ENCODE measurements around the gene PMM2. TPM values are rescaled to one million over a fixed set of nuclear protein-coding genes. Genes with fewer than 3 reads are reported as not detected.

PMM2 gene
- total RNA-seq, 3 donors from 2014 or later: 46.4 to 77.9 (median 74.9) TPM

- Histone ChIP-seq H3K4me3 (no peak overlapping the region), H3K9me3 (no peaks in the 10 kb centered on the region), H3K36me3 (ENCODE audit: low read depth) (peaks cover 10% of the 10 kb centered on the region), H3K4me1 (ENCODE audit: low read depth) (no peaks in the 10 kb centered on the region)
- ATAC-seq (no peak), DNase-seq (no peak)
- no peak for TF ChIP-seq CTCF (IDR thresholded peaks at IDR 0.05)
- intact Hi-C loops (cut with DNase I, micrococcal nuclease): no loop called here
Observed at GRCh38 chr16:8853150-8853549, 55.5 kb downstream of the PMM2 start.

GRCh38 chr16:8853611-8854010 lies 56.0 kb downstream of the PMM2 start:
- no peak for TF ChIP-seq CTCF (IDR thresholded peaks at IDR 0.05)
- peaks cover 6% of the 10 kb centered on the region for H3K36me3 ChIP-seq (ENCODE audit: low read depth)
- no peak for DNase-seq

GRCh38 chr16:8854298-8854948 lies 56.8 kb downstream of the PMM2 start:
- ATAC-seq (no peak), DNase-seq (peak in 1 of 3 donors; percentile 22)
- H3K36me3 ChIP-seq (ENCODE audit: low read depth): peaks cover 4% of the 10 kb centered on the region
- H3K9me3 ChIP-seq: no peaks in the 10 kb centered on the region
- H3K4me1 ChIP-seq (ENCODE audit: low read depth): no peaks in the 10 kb centered on the region
- no peak for TF ChIP-seq CTCF (IDR thresholded peaks at IDR 0.05)
- no peak overlapping the region for H3K4me3 ChIP-seq
- intact Hi-C loops (cut with DNase I, micrococcal nuclease): no loop called here

More at GRCh38 chr16:8853611-8854010, 56.0 kb downstream of the PMM2 start:
- intact Hi-C loops (cut with DNase I, micrococcal nuclease): no loop called here
- Histone ChIP-seq H3K4me1 (ENCODE audit: low read depth) (no peaks in the 10 kb centered on the region), H3K4me3 (no peak overlapping the region), H3K9me3 (no peaks in the 10 kb centered on the region)
- no peak for ATAC-seq

DNA sequence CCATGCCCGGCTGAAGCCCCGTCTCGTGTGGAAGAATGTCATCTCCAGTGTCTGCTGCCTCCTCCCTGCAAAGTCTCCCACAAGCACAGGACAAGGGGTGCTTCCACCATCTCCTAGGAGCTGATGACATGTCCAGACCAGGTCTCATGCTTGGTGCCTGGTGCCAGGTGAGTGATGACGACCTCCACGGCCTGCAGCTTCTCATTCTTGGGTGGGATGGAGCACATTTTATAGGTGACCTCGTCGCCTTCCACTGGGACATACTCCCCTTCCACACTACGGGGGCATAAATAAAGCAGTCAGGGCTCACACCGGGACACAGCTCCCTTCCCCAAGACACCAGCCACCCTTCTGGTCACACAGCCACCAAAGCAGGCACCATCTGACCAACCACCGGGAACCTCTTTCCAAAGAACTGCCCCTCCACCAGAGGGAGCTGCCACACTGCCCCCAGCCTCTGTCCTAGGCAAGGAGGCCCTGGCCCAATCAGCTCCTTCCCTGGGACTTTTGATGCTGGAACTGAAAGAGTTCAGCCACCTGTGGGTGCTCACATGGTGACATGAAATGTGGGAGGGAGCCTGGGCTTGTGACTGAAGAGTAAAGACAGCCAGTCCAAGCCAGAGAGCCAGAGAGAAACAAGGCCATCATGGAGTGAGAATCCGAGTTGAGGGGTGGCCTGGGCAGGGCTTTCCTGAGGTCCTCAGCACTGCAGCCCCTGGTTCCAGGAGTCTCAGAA lies 57.6 kb downstream of the PMM2 start:
- no peak for TF ChIP-seq CTCF (IDR thresholded peaks at IDR 0.05)
- no peak overlapping the region for H3K4me3 ChIP-seq
- no peaks in the 10 kb centered on the region for H3K4me1 ChIP-seq (ENCODE audit: low read depth)
- ATAC-seq (peak; percentile 10), DNase-seq (peak in 2 of 3 donors; percentile 34)
- H3K36me3 ChIP-seq (ENCODE audit: low read depth): peaks cover under 1% of the 10 kb centered on the region
- H3K9me3 ChIP-seq: no peaks in the 10 kb centered on the region
- intact Hi-C loops (cut with DNase I, micrococcal nuclease): no loop called here

DNA sequence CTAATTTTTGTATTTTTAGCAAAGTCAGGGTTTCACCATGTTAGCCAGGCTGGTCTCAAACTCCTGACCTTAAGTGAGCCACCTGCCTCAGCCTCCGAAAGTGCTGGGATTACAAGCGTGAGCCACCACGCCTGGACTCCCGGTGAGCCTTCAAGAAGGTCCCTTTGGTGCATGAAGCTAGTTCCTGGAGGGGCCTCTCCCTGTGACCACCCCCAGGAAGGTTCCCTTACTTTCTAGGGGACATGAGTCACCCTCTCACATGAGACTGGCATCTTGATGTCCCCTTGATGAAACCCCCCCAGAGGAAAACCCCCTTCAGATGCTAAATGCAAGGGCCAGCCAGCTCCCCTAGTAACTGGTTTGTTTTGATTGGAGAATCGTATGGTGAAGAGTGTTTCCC lies 58.3 kb downstream of the PMM2 start:
- intact Hi-C loops (cut with DNase I, micrococcal nuclease): no loop called here
- H3K4me3 ChIP-seq: no peak overlapping the region
- H3K9me3 ChIP-seq: no peaks in the 10 kb centered on the region
- H3K4me1 ChIP-seq (ENCODE audit: low read depth): no peaks in the 10 kb centered on the region
- no peaks in the 10 kb centered on the region for H3K36me3 ChIP-seq (ENCODE audit: low read depth)
- DNase-seq: peak; percentile 0 to 19 (median 10)
- ATAC-seq: no peak
- TF ChIP-seq CTCF (IDR thresholded peaks at IDR 0.05): no peak
